ENCODE results near the gene LUC7L.

DNA sequence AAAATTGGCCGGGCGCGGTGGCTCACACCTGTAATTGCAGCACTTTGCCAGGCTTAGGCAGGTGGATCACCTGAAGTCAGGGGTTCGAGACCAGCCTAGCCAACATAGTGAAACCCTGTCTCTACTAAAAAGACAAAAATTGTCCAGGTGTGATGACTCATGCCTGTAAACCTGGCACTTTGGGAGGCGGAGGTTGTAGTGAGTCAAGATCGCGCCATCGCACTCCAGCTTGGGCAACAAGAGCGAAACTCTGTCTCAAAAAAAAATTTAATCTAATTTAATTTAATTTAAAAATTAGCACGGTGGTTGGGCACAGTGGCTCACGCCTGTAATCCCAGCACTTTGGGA, 50.6 kb downstream of the LUC7L start:
- TF ChIP-seq CTCF (IDR thresholded peaks at IDR 0.05): no peak
- TF ChIP-seq ZFX (IDR thresholded peaks at IDR 0.05; ENCODE audit: borderline replicate concordance): no peak
